ENCODE measurements around the gene DNAJC11.

The DNAJC11 gene

DNA sequence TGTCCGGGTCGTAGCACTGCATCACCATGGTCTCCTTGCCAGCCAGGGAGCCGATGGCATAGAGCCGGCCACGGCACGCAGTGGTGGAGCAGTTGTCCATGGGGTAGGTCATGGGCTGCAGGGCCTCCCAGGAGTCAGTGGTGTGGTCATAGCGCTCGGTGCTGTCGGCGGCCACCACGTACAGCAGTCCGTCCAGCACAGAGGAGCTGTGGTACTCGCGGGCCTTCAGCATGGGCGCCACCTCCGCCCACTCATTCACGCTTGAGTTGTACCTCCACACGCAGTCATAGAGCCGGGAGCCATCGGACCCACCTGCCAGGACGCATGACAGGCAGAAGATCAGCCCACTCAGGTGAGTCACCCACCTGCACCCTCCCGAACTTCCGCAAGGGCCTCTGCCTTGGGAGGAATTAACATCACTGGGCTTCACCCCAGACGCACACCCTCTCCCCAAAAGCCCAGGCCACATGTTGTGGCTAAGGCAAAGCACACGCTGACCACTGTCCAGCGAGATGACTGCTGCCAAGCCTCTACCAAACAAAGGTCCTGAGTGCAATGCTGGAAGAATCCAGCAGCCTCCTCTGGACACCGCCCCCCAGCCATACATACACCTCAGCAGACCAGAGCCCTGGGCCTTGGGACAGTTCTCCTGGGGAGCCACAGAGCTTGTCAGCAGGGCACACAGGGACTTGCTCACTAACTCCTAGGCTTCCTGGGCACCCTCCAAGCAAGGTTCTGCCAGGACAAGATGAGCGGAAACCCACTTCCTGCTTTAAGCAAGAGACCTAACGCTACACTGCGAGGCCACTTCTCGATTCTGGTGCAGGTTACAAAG, 102.3 kb downstream of the DNAJC11 start:
- DNase-seq (ENCODE audit: low read depth), result no peak

DNA sequence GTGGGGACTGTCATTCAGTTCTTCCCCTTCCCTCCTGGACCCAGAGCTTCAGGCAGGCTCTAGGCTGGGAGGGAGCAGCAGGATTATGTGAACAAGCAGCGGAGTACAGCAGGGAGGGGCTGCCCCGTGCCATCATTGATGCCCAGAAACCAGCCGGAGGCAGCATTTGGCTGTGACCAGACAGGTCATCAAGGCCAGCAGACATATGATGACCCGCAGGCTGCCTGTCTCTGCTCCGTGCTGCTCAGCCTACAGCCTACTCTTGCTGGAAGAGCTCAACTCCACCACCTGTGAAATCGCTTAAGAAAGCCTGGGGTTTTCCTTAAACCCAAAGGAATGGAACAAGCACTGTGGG, 103.9 kb downstream of the DNAJC11 start:
- DNase-seq (ENCODE audit: low read depth), result no peak

DNA sequence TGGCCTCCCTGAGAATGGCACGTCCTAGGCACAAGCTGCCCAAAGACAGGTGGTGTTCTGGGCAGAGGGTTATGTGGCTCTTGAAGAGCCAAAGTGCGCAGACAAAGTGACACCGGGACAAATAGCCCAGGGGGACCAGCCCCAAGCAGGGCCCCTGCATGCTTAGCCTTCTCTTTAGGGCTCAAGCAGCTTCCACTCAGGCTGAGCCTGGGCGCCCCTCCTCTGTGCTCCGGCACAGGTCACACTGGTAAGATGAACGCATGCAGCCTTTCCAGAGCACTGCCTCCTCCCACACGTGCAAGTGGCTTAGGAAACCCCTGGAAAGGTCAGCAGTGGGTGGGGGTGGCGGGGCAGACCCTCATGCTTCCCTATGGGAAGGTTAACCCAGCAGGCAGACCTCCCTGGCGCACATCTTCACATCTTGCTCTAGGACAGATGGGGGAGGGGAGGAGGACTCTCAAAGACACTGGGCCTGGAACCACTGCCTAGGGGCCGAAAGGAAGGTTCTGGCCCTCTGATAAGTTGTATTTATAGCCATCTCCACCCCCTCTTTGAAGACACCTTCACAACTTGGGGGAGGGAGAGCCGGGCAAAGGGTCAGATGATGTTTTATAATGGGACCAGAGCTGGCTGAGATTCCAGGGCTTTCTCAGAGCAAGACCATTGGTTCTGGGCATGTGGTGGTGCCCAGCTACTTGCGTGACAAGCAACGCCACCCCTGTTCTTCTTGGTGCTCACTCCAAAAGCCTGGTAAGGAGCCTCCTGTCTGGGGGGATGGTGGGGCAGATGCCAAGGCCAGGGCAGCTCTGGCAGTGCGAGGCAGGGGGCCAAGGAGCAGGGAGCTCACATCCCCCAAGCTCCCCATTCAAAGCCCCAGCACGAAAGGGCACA, 104.5 kb downstream of the DNAJC11 start:
- DNase-seq (ENCODE audit: low read depth), result no peak

DNA sequence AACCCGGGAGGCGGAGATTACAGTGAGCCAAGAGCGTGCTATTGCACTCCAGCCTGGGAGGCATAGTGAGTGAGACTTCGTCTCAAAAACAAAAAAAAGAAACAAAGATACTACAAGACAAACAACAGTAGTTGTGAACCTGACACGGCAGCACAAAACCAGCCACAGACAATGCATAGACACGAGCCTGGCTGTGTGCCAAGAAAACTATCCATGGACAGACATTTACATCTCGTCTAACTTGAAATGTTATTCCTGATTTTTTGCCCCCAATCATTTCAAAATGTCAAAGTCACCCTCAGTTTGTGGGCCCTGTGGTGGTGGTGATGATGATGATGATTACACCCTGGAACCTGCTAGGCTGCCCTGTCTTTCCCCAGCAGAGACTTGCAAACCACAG, 105.3 kb downstream of the DNAJC11 start:
- DNase-seq (ENCODE audit: low read depth), result no peak

DNA sequence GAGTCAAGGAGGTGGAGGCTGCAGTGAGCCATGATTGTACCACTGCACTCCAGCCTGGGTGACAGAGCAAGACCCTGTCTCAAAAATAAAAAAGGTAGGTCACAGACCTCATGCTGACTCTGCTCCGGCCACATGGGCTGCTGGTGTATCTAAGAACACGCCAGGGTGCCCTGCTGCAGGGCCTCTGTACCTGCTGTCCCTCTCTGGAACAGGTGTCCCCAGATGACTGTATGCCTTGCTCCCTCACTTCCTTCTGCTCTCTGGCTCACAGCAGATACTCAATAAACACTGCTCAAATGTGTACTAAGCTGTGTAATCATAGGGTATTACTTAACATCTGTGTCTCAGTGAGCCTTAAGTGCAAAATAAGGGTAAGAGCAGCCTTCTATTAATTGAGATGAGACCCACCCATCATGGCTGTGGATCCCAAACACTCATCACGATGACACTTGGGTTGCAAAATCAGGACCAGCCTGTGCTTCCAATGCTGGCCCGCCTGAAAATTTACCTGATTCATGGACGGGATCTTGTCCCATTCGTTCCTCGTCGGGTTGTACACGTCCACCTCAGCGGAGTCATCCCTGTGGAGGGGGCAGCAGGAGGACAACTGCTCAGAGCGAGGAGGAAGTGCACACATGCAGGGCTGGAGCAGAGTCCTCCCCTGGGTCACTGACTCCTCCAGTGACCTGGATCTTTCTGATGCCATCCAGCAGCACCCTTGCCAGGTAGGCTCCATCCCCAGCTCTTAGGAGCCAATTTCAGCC, 106.5 kb downstream of the DNAJC11 start:
- DNase-seq (ENCODE audit: low read depth), result no peak

DNA sequence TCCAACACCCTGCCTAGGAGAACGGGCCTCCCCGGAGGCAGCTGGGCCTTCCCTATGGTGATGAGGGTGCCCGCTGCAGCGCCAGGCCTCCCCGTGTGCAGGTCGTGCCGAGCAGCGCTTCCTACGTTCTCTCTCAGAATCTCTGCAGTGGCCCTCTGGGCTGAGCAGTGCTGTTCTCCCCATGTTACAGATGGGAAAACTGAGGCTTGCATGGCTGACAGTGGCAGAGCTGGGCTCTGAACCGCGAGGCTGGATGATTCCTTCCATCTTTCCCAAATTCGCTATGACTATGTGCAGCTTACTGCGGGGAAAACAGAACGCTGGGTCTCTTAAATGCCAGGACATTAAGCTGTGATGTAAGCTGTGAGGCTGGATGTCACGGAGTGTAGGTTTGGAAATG, 107.8 kb downstream of the DNAJC11 start:
- no peak for DNase-seq (ENCODE audit: low read depth)

DNA sequence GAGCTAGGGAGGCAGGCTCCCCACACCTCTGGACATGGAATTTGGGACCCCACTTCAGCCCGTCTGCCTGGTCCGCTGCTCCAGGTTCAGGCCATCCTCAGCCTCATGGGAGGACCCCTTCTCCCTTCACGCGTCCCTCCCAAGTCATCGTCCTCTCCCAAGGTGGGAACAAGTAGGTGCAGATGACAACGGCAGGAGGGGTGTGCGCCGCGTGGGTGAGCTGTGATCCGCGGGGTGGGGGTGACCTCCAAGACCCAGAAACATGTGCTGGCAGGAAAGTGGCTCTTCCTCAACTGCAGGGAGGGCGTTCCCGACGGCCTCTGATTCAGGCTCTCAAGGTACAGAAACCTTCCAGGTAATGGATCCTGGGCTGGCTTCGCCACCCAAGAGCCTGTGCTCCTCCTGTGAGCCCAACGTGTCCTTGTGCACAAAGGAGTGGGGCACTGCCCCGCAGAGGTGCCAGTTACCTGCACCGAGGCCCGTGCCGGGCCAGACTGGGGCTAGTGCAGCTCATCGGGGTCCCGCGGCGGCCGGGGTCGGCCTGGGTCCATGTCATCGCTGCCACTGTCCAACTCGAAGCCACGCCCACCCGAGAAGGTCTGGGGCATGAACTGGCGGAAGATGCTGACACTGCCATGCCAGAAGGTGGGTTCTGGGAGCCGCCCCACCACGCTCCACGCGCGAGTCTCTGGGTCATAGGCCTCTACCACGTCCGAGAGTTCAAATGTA, 108.6 kb downstream of the DNAJC11 start:
- no peak for DNase-seq (ENCODE audit: low read depth)

DNA sequence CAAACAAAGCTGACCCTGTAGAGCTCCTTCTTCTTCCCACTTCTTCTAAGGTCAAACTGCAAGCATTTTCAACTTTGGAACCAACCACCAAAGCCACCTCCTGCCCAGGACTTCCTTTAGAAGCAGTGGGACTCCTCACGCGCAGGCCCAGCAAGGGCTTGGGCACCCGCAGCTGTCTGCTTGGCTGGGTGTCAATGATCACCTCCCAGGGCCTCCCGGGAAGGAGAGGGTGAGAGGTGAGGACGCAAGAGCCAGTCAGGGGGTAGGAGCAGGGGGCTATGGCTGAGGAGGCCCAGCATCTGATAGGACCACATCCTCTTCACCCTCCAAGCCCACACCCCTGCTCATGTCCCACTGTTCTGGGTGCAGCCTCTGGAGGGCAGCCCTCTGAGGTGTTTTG, 109.2 kb downstream of the DNAJC11 start:
- DNase-seq (ENCODE audit: low read depth), result no peak

DNA sequence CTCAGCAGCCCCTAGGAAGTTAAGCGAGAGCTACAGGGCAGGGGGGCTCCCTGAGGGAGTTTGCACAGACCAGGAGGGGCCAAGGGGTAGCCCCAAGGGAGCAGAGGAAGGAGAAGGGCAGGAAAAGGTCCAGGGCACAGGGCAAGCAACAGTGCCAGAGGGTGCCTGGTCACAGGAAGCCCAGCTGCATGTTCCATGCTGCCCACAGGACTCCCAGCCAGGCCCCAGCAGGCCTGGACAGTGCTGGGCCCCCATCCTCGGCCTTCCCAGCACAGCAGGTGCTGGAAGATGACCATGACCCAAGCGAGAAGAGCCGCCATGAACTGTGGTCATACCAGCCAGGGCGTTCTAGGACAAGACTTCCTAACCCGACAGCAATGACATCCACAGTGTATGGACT, 110.0 kb downstream of the DNAJC11 start:
- no peak for DNase-seq (ENCODE audit: low read depth)

DNA sequence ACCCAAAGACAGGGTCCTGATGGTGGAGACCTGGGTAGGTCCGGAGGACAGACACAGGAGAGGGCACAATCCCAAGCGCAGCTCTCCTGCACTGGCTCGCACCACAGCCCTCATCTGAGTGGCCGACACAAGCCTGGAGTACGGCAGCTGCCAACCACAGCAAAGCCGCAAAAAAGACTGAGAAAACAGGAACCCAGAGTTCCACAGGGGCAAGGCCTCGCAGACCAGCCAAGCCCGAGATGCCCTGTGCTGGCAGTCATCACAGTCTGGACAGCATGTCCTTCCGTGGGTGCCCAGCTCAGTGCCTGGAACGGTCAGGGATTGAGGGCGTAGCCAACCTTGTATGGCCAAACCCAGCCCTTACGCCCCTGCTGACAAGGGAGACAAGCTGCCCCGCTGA, 110.4 kb downstream of the DNAJC11 start:
- DNase-seq (ENCODE audit: low read depth), result no peak

DNA sequence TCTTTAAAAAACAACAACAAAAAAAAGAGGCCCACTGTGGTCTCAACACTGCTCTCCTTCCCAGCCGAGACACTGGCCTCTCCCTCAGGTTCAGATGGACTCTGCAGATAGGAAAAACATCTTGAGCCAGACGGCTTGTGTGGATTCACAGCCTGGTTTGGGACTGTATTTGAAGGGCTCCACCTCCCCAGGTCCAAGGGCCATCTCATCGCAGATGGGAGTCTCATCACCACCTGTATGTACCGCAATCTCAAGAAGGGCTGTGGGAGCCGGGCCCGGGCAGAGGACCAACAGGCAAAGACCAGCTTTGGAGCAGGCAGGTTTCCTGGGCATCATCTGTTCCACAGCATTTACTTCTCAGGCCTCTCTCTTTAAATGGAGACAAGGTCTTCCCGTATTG, 111.6 kb downstream of the DNAJC11 start:
- DNase-seq (ENCODE audit: low read depth), result no peak

DNA sequence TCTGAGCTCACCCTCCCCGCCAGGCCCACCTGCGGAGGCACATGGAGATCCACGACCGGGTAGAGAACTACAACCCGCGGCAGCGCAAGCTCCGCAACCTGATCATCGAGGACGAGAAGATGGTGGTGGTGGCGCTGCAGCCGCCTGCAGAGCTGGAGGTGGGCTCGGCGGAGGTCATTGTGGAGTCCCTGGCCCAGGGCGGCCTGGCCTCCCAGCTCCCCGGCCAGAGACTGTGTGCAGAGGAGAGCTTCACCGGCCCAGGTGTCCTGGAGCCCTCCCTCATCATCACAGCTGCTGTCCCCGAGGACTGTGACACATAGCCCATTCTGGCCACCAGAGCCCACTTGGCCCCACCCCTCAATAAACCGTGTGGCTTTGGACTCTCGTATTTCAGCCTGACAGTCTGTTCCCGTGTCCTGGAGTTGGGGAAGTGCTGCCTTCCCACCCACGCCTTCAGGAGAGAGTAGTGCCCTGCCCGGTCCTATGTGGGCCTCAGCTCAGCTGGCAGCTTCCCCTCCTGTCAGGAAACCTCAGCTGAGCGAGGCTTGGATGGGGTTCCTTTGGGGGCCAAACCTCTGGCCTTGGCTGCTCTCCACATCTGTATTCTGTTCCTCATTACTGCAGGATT, 112.6 kb downstream of the DNAJC11 start:
- DNase-seq (ENCODE audit: low read depth), result no peak

DNA sequence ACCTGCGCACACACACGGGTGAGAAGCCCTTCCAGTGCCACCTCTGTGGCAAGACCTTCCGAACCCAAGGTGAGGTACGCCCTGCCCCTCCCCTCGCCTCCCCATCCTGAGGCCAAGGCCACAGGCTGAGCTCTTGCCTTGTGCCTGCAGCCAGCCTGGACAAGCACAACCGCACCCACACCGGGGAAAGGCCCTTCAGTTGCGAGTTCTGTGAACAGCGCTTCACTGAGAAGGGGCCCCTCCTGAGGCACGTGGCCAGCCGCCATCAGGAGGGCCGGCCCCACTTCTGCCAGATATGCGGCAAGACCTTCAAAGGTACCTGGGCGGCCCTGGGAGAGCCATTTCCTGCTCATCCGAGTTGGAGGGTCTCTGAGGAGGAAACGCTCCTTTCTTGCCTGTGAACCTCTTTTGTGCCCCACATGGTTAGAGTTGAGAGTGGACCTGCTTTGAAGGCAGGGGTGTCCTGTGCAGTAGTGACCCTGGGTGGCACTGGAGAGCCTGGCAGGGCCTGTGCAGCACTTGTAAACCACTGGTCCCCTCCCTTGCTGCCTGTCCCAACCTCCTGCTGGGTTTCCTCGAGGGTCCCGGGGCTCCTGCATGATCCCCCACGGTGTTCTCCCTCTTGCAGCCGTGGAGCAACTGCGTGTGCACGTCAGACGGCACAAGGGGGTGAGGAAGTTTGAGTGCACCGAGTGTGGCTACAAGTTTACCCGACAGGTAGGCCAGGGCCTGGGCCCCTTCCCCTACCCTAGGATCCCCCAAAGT, 113.3 kb downstream of the DNAJC11 start:
- no peak for DNase-seq (ENCODE audit: low read depth)

DNA sequence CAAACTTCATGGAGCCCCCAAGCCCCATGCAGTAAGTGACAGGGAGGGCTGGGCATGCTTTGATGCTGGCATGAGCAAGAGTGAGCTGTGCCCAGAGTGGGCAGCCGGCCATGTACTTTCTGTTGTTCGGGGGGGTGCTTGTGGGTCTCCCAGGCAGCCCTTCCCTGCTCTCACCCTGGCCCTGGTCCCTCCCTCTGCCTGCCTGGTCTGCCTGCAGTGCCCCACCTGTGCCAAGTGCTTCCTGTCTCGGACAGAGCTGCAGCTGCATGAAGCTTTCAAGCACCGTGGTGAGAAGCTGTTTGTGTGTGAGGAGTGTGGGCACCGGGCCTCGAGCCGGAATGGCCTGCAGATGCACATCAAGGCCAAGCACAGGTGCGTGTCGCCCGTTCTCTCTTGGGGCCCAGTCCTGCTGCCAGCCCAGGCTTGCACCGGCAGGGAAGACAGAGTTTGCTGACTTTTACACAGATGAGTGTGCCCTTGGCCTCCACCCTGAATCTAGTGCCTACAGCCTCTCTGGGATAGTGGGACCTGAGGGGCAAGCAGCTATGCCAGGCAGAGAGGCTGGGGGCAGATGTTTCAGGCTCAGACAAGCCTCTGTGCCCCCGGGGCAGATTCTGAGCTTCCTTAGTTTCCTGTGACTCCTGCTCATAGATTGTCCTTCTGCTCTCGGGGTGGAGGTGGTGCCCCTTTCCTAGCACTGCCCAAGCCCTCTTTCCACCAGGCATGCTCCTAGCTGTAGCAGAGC, 114.2 kb downstream of the DNAJC11 start:
- DNase-seq (ENCODE audit: low read depth), result no peak

DNA sequence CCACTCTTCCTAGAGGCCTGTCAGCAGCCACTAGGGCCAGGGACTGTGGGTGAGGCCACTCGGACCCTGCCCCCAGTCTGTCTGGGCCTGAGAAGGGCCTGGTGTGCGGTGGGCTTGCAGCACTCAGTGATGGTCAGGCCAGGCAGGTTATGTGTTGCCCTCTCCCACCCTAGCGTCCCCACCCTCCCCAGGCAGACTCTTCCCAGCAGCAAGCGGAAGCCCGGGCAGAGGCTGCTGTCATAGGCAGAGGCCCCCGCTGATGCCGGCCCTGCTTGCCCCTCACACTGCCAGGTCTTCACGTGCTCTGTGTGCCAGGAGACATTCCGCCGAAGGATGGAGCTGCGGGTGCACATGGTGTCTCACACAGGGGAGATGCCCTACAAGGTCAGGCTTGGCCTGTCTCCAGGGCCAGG, 115.2 kb downstream of the DNAJC11 start:
- no peak for DNase-seq (ENCODE audit: low read depth)

DNA sequence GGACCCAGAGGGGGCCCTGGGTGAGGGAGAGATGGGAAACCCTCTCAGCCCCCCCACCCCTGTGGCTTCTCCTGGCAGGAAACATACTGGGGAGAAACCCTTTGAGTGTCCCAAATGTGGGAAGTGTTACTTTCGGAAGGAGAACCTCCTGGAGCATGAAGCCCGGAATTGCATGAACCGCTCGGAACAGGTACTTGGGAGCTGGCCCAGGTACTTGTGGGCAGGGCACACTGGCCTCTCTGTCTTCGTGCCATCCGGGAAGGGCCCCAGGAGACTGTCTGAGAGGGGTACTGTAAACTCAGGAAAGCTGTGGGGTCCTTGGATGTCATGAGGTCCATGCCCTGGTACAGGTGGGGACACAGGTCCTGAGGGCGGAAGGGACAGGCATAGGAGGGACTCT, 115.8 kb downstream of the DNAJC11 start:
- no peak for DNase-seq (ENCODE audit: low read depth)

DNA sequence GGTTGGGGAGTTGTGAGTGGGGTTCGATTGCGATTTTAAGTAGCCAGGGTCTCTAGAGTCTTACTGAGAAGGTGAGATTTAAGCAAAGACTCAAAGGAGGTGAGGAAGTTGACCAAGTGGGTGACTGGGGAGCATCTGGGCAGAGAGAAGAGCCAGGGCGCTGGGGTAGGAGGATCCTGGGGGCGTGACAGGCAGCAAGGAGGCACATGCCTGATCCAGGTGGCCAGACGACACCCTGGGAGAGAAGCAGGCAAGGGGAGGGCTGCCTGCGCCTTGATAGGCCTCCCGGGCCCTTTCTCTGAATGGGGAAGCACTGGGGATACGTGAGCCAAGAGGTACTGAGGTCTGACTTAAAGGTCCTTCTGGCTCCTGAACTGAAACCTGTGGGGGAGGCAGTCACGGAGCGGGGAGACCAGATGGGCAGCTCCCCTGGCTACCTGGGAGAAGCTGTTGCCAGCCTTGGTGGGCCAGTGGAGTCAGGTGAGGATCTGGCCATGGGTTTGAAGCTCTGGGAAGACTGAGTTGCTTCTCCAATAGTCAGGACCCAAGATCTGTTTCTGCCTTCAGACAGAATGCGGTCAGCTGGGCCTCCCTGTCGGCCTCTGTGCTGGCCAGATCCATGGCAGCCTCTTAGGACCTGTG, 116.4 kb downstream of the DNAJC11 start:
- no peak for DNase-seq (ENCODE audit: low read depth)
